ENCODE results near the gene RASGEF1C.

DNA sequence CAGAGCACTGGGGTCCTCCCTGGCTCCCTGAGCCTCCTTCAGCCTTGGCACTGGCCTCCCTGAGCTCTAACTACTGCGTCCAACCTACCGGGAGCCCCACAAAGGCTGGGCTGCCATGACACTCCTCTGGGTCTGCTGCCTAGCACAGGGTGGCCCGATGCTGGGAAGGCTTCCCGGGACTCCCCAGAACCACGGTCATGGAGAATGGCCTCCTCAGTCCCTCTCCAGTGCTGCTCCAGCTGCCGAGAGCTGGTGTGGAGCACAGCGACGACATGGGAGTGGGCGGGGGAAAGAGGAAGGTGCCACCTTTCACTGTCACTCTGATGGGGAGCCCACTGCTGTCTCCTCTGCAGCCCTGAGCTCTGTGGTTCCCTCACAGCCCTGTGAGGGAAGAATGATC, 76.0 kb downstream of the RASGEF1C start:
- TF ChIP-seq TAF1 (IDR thresholded peaks at IDR 0.05; ENCODE audit: borderline replicate concordance, insufficient read depth, low read length), result no peak
- TF ChIP-seq POLR2AphosphoS5 (IDR thresholded peaks at IDR 0.05; ENCODE audit: low read depth, low read length), result no peak
- TF ChIP-seq, protein P1, sequence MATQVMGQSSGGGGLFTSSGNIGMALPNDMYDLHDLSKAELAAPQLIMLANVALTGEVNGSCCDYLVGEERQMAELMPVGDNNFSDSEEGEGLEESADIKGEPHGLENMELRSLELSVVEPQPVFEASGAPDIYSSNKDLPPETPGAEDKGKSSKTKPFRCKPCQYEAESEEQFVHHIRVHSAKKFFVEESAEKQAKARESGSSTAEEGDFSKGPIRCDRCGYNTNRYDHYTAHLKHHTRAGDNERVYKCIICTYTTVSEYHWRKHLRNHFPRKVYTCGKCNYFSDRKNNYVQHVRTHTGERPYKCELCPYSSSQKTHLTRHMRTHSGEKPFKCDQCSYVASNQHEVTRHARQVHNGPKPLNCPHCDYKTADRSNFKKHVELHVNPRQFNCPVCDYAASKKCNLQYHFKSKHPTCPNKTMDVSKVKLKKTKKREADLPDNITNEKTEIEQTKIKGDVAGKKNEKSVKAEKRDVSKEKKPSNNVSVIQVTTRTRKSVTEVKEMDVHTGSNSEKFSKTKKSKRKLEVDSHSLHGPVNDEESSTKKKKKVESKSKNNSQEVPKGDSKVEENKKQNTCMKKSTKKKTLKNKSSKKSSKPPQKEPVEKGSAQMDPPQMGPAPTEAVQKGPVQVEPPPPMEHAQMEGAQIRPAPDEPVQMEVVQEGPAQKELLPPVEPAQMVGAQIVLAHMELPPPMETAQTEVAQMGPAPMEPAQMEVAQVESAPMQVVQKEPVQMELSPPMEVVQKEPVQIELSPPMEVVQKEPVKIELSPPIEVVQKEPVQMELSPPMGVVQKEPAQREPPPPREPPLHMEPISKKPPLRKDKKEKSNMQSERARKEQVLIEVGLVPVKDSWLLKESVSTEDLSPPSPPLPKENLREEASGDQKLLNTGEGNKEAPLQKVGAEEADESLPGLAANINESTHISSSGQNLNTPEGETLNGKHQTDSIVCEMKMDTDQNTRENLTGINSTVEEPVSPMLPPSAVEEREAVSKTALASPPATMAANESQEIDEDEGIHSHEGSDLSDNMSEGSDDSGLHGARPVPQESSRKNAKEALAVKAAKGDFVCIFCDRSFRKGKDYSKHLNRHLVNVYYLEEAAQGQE (IDR thresholded peaks at IDR 0.05; ENCODE audit: insufficient read depth in 1 of 2, low read depth in 2 of 2, low read length in 2 of 2), result no peak
- TF ChIP-seq FOXP2 (optimal IDR thresholded peaks at IDR 0.05; ENCODE audit: borderline replicate concordance, extremely low read depth, extremely low read length, insufficient read depth), result no peak
- TF ChIP-seq SIN3A (IDR thresholded peaks at IDR 0.05; ENCODE audit: borderline replicate concordance, insufficient read depth, low read length), result no peak

Measured in PFSK-1 (cell line).